Measurements from ENCODE around the gene ATG14. TPM values are rescaled to one million over a fixed set of nuclear protein-coding genes. Genes with fewer than 3 reads are reported as not detected.
"Not testable (repeated sequence)": the region's sequence is repeated elsewhere in the genome, so short reads cannot be mapped to it uniquely, and the experiment has no call there.

ATG14 gene
- polyA plus RNA-seq, 5 donors = 16.6 to 29.5 (median 22.2) TPM

DNA sequence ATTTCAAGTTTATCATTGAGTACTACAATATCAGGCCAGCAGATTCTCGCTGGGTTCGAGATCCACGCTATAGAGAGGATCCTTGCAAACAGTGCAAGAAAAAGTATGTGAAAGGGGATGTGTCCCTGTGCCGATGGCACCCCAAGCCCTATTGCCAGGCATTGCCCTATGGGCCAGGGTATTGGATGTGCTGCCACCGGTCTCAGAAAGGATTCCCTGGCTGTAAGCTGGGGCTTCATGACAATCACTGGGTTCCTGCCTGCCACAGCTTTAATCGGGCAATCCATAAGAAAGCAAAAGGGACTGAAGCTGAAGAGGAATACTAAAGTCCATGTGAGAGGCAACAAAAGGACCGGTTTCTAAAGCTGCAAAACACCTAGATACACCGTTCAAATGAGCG is 59.4 kb downstream of the ATG14 start:
- DNase-seq = no peak

DNA sequence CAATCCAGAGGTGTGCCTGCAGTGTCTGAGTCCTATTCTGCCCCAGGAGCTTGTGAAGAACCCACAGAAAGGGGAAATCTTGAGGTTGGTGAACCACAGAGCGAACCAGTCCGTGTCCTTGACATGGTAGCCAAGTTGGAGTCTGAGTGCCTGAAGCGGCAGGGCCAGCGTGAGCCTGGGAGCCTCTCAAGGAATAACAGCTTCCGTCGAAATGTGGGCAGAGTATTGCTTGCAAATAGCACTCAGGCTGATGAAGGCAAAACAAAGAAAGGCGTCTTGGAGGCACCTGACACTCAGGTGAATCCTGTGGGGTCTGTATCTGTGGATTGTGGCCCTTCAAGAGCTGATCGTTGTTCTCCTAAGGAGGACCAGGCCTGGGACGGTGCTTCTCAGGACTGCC is 60.5 kb downstream of the ATG14 start:
- no peak for DNase-seq

DNA sequence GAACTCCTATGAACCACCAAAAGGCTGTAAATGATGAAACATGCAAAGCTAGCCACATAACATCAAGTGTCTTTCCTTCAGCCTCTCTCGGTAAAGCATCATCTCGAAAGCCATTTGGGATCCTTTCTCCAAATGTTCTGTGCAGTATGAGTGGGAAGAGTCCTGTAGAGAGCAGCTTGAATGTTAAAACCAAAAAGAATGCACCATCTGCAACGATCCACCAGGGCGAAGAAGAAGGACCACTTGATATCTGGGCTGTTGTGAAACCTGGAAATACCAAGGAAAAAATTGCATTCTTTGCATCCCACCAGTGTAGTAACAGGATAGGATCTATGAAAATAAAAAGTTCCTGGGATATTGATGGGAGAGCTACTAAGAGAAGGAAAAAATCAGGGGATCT is 61.2 kb downstream of the ATG14 start:
- DNase-seq = no peak

DNA sequence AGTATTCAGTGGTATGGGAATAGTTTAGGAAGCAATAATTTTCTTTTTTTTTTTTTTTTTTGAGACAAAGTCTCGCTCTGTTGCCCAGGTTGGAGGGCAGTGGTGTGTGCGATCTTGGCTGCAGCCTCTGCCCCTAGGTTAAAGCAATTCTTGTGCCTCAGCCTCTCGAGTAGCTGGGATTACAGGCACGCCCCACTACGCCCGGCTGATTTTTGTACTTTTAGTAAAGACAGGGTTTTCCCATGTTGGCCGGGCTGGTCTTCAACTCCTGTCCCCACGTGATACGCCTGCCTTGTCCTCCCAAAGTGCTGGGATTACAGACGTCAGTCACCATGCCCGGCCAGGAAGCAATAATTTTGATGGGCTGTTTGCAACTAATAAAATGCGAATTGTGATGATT is 62.1 kb downstream of the ATG14 start:
- DNase-seq = no peak

DNA sequence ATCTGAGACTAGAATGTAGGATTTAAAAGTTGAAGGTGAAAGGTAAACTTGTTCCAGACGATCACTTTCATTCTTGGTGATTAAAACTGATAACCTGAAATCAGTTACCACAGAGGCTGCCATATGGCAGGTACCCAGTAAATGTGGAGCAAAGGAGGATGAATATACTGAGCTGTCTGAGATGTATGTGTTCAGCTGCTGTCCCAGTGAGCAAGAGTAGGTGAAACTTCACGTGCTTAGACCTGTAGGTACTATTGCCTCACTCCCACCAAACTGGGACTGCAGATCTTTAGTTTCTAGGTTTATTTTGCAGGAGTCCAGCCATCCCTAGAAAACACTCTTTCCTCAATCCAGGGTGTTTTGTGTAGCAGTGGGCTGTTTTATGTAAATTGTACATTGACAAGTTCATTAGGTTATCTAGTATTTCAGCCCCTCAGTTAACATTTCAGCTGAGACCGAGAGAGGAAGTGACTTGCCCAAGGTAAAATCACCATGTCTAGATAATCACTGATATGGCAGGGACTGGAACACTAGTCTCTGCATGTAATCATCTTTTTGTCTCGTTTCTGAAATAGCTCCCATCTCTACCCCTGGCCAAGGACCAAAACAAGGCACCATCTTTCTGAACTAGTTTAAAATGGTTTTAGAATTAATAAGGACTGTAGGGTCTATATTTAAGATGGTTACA is 62.7 kb downstream of the ATG14 start:
- DNase-seq = no peak

DNA sequence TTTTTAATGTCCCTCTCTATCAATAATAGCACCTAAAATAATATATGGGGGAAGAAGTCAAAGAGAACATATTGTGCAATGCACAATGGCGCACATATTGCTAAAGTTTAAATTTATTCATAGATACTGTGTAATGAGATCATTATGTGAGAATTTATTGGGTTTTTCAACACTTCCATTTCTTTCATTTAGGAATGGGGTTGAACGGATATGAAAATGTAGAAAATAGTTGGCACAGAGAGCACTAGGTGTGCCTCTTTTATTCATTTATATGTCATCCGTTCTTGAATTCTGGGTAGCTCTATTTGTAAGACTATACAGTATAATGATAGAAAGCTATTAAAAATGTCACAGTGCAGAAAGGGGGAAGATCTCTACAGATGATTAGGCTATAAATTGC is 63.9 kb downstream of the ATG14 start:
- DNase-seq = no peak

DNA sequence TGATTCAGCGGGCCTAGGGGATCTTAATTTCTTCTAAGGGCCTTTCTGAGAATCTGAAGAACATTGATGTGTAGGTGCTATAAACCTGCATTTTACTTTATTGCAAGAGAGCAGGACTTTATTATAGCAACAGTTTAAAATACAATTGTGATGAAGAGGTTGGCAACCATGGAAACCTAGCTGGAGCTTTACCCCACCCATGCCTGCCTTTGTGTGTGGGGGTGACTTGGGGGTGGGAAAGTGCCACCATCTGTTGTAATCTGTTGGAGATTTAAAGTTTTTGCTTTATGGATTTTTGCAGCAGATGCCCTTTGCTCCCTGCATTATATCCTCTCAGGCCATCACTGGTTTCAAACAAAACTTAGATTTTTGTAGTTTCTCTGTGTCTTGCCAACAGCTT is 64.6 kb downstream of the ATG14 start:
- no peak for DNase-seq

DNA sequence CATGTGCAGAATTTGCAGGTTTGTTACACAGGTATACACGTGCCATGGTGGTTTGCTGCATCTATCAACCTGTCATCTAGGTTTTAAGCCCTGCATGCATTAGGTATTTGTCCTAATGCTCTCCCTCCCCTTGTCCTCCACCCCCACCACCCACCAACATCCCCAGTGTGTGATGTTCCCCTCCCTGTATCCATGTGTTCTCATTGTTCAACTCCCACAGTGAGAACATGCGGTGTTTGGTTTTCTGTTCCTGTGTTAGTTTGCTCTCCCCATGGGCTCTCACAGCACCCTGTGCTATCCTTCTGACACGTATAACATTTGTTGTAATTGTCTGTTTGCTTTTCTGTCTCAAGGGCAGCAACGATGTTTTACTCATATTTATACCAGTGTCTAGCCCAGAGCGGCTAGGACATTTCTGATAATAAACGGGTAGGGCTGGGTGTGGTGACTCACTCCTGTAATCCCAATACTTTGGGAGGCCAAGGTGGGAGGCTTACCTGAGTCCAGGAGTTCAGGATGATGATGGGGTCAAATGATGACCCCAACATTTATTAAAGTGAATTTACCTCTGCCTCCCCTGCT is 67.0 kb downstream of the ATG14 start:
- not testable (repeated sequence) for DNase-seq

DNA sequence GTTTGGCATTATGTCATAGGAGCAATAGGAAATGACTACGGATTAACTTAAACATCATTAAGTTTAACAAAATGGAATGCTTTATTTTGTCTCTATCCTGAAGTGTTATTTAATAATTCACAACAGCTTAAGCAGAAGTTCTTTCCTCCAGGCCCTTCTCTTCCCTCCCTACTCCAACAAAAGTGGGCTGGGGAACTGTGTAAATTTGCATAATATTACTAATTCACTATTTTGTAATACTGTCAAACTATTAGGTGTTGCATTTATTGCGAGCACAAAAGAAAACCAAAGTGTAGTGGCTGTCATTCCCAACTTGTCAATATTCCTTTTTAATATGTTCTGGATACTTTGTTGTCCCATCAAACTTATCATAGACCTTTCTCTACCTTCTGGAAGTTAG is 69.8 kb downstream of the ATG14 start:
- no peak for DNase-seq

DNA sequence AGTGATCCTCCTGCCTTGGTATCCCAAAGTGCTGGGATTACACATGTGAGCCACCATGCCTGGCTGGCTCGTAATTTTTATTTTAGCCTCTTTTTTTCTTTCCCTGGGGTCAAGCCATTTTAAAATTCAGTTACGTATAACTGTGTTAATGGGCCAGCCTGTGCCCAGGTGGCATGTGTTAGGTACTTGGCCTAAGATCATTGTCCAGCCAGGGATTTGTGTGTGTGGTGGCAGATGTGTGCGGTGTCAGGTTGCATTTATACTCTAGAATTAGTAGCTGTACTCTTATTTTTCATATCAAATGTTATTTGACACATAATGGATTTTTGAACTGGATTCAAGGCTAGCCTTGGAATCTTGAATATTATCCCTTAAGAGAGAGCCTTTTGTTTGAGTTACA is 71.1 kb downstream of the ATG14 start:
- no peak for DNase-seq

DNA sequence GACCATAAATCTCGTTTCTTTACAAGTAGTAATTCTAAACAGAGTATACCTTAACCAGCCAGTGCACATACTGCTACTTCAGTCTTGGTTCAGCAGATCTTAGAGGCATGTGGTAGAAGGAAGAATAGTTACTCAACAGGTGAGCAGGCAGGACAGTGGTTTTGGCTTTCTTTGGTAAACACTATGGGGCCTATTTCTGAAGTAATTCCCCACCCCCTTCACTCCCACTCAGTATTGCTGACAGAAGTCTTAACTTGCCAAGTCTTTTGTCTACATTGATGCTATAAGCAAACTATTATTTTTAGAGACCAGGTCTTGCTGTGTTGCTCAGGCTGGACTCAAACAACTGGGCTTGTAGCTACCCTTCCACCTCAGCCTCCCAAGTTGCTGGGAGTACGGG is 71.9 kb downstream of the ATG14 start:
- DNase-seq = no peak

DNA sequence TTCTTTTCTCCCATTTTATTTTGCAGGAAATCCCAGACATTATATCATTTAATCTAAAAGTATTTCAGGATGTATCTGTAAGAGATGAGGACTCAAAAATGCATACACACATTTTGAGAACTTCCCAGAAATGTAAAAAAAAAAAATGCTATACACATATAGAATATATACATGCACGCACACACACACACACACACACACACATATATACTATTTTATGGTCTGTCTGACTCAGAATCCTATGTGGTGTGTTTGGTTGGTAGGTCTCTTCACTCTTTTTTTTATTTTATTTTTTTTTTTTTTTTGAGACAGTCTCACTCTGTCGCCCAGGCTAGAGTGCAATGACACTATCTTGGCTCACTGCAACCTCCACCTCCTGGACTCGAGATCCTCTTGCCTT is 74.9 kb downstream of the ATG14 start:
- no peak for DNase-seq

DNA sequence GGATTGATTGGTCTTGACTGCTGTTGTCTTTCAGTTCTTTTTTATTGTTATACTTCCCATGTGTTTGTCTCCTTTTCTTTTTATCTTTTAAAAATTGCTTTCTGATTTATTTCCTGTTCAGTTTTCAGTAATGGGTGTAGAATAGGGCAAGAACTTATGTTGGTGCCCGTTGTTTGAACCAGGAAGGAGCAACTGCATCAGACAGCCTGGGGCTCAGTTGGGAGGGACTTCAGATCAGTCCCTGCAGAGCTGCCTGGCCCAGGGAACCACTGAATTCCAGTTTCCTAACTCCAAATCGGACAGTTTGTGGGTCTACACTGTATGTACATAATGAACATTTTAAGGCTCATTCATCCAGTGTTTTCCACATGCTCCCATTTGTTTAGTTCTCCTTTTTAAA is 75.5 kb downstream of the ATG14 start:
- no peak for DNase-seq

DNA sequence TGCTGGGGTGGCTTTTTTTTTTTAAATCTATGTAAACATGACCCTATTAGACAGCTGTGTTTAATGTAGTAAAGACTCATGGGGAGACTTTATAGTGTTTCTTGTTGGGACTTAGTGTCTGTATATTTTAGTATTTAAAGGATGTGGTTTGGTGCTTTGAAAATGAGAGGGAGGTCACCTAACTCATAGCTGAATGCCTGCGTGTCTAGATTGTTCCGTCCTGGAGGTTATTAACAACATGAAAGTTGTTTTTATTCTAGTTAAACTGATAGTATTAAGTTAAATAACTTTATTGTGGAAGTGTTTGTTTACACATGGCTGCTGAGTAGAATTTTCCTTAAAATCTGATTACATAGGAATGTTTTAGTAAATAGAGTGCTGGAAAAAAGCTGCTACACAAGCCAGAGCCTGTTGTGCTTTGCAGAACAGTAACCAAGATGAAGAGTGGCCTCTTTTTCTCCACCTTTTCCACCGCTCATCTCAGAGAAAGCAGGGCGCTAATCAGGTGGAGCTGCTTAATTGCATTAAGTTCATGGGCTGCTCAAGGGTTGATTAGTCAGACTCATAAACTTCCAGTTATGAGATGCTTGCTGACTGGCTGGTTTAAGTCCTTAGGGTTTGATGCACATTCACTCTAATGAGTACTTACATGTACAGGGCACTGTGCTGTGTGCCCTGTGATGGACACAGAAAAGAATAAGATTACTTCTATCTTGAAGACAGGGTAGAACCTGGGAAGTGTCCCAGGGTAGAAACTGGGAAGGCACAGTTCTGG is 77.7 kb downstream of the ATG14 start:
- DNase-seq = peak in 1 of 2 donors; percentile 17

DNA sequence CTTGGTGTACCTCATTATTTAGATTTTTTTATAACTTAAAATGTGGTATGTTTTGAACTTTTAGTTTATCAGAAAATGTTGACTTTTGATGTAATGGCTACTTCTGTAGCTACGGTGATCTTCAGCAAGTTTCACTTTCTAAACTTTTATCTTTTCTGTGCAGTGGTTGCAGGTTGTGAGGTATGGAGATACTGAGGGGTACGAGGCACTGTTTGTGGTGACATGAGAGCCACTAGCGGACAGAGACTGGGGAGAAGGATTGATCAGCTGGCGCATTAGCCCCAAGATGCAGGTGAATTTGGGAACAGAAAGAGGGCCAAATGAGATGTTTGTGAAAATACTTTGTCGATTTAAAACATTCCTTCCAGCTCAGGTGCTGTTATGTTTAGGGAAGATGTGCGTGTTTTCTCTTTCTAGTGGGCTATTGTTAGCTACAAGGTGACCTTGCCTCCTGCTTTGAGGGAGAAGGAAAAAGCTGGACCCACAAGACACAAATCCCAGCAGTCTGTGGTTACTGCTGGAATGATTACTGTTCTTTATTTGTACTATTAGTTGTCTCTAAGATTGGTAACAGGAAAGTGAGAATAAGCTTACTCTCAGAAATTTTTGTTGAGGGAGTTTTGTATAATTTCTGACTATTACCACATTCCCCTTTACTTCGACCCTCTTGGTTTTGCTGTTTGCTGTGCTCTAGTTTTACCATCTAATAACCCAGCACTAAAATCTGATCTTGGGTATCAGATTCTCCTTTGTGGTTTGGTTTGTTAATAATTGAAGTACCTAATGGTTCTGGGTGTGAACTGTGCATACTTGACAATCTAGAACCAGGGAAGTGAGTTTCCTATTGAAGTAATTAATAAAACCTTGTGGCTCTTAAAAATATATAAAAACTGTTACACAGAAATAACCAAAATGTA is 78.7 kb downstream of the ATG14 start:
- DNase-seq = no peak

DNA sequence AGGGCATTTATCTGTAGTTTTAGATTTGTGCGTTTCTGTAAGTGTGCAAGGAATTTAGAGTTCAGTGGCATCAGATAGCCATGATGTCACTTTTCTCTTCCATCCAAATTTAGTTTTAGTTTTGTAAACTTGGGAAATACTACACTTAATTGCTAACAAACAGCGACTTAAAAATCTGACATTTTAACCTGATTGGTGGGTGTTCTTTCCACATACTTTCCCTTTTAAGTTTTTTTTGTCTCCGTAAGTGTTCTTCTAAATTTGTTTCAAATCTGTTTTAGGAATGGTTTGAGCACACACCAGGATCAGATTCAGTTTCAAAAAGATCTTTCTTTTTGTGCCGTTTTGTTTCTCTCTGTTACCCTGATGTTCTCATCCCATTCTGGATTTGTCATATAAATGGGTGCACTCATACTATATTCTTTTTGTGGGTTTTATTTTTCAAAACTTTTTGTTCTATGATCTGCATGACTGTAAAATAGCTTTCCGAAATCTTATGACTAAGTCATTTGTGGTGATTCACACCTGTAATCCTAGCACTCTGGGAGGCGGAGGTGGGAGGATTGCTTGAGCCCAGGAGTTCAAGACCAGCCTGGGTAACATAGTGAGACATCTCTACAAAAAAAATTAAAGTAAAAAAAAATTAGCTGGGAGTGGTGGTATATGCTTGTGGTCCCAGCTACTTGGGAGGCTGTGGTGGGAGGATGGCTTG is 81.5 kb downstream of the ATG14 start:
- DNase-seq = no peak

DNA sequence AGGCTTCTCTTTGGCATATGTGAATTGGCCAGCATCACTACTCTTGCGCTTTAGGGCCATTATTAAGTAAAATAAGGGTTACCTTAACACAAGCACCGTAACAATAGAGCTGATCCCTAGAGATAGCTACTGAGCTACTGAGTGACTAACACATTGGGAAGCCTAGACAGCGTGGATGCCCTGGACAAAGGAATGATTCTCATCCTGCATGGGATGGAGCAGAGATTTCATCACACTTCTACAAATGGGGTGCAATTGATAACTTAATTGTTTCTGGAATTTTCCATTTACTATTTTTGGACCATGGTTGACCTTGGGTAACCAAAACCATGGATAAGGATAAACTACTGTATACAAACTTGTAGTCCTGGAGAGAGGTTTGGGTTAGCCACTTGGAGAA is 83.3 kb downstream of the ATG14 start:
- no peak for DNase-seq

DNA sequence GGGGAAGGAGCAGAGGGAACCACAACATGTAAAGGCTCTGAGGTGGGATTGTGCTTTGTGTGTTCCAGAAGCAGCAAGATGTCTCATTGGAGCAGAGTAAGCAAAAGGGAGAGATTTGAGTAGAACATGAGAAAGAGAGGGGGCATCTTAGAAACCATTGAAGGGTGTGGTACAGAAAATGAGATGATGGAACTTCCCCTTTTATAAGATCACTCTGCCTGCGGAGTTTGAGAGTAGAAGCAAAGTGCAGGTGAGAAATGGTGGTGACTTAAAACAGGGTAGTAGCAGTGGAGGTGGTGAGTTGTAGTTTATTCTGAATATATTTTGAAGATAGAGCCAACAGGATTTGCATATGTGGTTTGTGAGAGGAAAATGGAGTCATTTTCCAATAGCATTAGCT is 84.5 kb downstream of the ATG14 start:
- no peak for DNase-seq

DNA sequence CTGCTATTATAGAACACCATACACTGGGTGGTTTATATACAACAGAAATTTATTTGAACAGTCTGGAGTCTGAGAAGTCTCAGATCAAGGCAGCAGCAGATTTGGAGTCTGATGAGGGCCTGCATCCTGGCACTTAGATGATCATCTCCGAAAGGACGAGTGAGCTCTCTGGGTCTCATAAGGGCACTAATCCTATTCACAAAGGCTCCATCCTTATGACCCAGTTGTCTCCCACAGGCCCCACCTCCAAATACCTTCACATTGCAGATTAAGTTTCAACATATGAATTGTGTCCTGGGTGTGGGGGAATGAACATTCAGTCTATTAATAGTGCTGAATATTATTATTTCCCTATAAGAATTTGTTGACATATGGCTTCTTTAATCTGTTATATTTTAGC is 86.8 kb downstream of the ATG14 start:
- no peak for DNase-seq

DNA sequence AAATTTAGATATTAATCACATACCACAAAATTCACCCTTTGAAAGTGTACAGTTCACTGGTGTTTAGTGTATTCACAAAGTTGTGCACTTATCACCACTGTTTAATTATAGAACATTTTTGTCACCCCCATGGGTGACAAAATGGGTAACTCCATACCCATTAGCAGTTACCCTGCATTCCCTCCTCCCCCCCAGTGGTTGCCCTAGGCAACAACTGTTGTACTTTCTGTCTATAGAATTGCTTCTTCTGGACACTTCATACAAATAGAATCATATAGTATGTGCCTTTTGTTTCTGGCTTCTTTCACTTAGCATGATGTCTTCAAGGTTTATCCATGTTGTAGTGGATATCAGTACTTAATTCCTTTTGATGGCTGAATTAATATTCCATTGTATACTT is 87.7 kb downstream of the ATG14 start:
- DNase-seq = no peak

DNA sequence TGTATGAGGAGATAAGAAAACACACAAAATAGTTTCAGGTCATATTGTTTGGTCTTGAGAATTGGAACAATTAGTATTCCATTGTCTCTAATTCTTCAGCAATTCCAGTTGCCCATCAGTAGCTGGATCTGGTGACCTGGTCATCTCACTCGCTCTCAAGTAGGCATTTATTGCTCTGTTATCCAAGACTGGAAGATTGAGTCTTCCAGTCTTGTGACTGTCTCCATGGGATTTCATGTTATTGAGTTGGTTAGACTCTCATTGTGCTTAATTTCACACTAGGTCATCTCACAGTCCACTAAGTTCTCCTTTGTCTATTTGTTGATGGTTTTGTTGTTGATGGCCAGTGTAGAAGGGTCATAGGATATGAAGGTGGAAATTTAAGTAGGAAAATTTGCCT is 92.9 kb downstream of the ATG14 start:
- no peak for DNase-seq

Data from right lung (tissue), 5 donors.